ENCODE measurements around the gene DNAH2. TPM values are rescaled to one million over a fixed set of nuclear protein-coding genes. Genes with fewer than 3 reads are reported as not detected.

The DNAH2 gene
- total and polyA plus RNA-seq, 2 of the 4 experiments (the other 2 are of a cell fraction), result under 0.01 to 0.02 TPM

DNA sequence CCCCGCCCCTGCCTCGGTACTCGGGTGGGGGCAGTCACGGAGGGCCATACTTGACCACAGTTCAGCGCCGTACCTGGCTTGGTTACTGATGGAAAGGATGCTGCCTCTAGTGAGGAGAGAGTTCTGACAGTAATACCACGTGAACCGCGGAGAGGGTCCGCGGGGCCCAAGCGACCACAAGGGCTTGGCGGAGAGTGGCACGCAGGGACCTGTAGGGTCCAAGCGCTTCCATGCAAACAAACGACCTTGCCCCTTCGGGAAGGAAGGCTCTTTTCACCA is 125.7 kb downstream of the DNAH2 start:
- POLR2A ChIA-PET (ENCODE audit: unreplicated experiment), result interaction anchor here (0.7 kb wide), 1 partner anchor 17 kb away, joined by 3 read pairs; no protein-coding TSS in a partner anchor

More for the DNA sequence above, 125.7 kb downstream of the DNAH2 start:
- peak overlapping the region; percentile 81 for H2AFZ ChIP-seq (replicated peaks; ENCODE audit: low read length, poor library complexity)
- H3K4me1 ChIP-seq (ENCODE audit: control insufficient read depth, insufficient read depth, low read length), result peaks cover 25% of the 10 kb centered on the region
- H3K23ac ChIP-seq (ENCODE audit: low read depth, low read length), result peak overlapping the region; percentile 93
- H3K27me3 ChIP-seq (ENCODE audit: control insufficient read depth, insufficient read depth, low read length), result no peaks in the 10 kb centered on the region
- CTCF ChIA-PET, result interaction anchor here (1.5 kb wide), 1 partner anchor 14 kb away, joined by 3 read pairs; the partner anchor contains the start of gene NAA38
- dilution Hi-C loops (cut with HindIII; ENCODE audit: low sequenced_read_pairs, unreplicated experiment), result no loop called here
- peak overlapping the region; percentile 71 for H3K4me3 ChIP-seq (ENCODE audit: insufficient read depth, low read depth, low read length)
- peak overlapping the region; percentile 98 for H3K14ac ChIP-seq (replicated peaks; ENCODE audit: low read depth, low read length)
- peak overlapping the region; percentile 99 for H3K4ac ChIP-seq (ENCODE audit: low read depth, low read length)
- intact Hi-C loops (cut with micrococcal nuclease), result loop anchor here (2.0 to 5.0 kb wide), 2 partner anchors 14 to 271 kb away; partner anchors contain the start of gene NAA38
- TF ChIP-seq CHD1 (IDR thresholded peaks at IDR 0.05; ENCODE audit: low read depth, low read length) (peak; percentile 96; the same call in 1 of the 2 replicates), POLR2A (IDR thresholded peaks at IDR 0.05; ENCODE audit: low read depth, low read length) (peak; percentile 91), RFX5 (IDR thresholded peaks at IDR 0.05; ENCODE audit: low read depth, low read length) (no peak), MAFK (IDR thresholded peaks at IDR 0.05; ENCODE audit: low read depth, low read length) (no peak)
- H3K79me1 ChIP-seq (ENCODE audit: low read depth in 1 of 2, low read length in 2 of 2), result peaks cover 19 to 71% of the 10 kb centered on the region in 2 experiments
- H4K20me1 ChIP-seq (ENCODE audit: insufficient read depth, low read length), result peaks cover 77% of the 10 kb centered on the region
- H3K27ac ChIP-seq (ENCODE audit: insufficient read depth, low read length), result peak overlapping the region; percentile 98
- 0% methylated on average over 1 of the region's 17 CpGs; no CpG with 5 or more reads in 1 of the 2 experiments for WGBS, 2 experiments (ENCODE audit: extremely low coverage in 2 of 2, insufficient read length in 1 of 2)
- BruUV-seq (replicated peaks), result no TSS peak
- H3K9ac ChIP-seq (ENCODE audit: low read depth, low read length), result peak overlapping the region; percentile 92
- H3K4me2 ChIP-seq (ENCODE audit: low read depth, low read length), result peak overlapping the region; percentile 97
- H2BK15ac ChIP-seq (ENCODE audit: low read depth, low read length), result peak overlapping the region; percentile 69; the same call in 2 of the 3 replicates
- peak overlapping the region; percentile 85 for H2BK20ac ChIP-seq (ENCODE audit: low read depth, low read length)
- H3K18ac ChIP-seq (ENCODE audit: low read depth, low read length), result peak overlapping the region; percentile 64
- DNase-seq (no peak), ATAC-seq (ENCODE audit: low read depth) (no peak)
- H2AK9ac ChIP-seq (replicated peaks; ENCODE audit: low read depth, low read length, poor library complexity), result peak overlapping the region; percentile 100
- peak overlapping the region; percentile 100 for H2AK5ac ChIP-seq (ENCODE audit: low read depth, low read length)
- in situ Hi-C loops (cut with MboI; ENCODE audit: low sequenced_read_pairs), result no loop called here
- peak overlapping the region; percentile 97 for H3K56ac ChIP-seq (ENCODE audit: extremely low read depth, insufficient read depth, low read length)
- H3K9me3 ChIP-seq (ENCODE audit: control insufficient read depth, insufficient read depth, low read length), result no peaks in the 10 kb centered on the region
- peak overlapping the region; percentile 94 for H2BK120ac ChIP-seq (ENCODE audit: low read depth, low read length)
- H4K5ac ChIP-seq (ENCODE audit: low read depth, low read length), result peak overlapping the region; percentile 37
- peak overlapping the region; percentile 97 for H2BK5ac ChIP-seq (ENCODE audit: low read depth, low read length, poor library complexity, severe bottlenecking)
- peak overlapping the region; percentile 46 to 92 for H4K8ac ChIP-seq (ENCODE audit: low read depth in 2 of 2, low read length in 2 of 2)
- peak overlapping the region; percentile 98 for H4K91ac ChIP-seq (ENCODE audit: insufficient read depth, low read depth, low read length)
- peaks cover 27% of the 10 kb centered on the region; the same call in 1 of the 2 replicates for H3K36me3 ChIP-seq (ENCODE audit: control insufficient read depth, insufficient read depth, low read length)
- H3K9me1 ChIP-seq (ENCODE audit: insufficient read depth, low read length), result peaks cover 9% of the 10 kb centered on the region; the same call in 1 of the 2 replicates
